Nephron progenitor cell (in vitro differentiated cells): ENCODE results near the gene TMEM223.

Experiments
- DNase-seq: peaks from one replicate; pipeline ENCODE4 v3.0.0; 2021
- H3K27ac Mint-ChIP-seq: 2 replicates; pipeline ENCODE4 v1.8.0; 2021; ENCODE audit warnings: mild to moderate bottlenecking, moderate library complexity, mixed read lengths
- H3K27me3 Mint-ChIP-seq: 2 replicates; pipeline ENCODE4 v1.8.0; 2021; ENCODE audit warnings: mild to moderate bottlenecking, low read depth, mixed read lengths; ENCODE audit not compliant: poor library complexity
- H3K36me3 Mint-ChIP-seq: 2 replicates; pipeline ENCODE4 v1.8.0; 2021; ENCODE audit warnings: low read depth, mixed read lengths
- H3K4me1 Mint-ChIP-seq: 2 replicates; pipeline ENCODE4 v1.8.0; 2021; ENCODE audit warnings: mixed read lengths
- H3K4me3 Mint-ChIP-seq: 2 replicates; pipeline ENCODE4 v1.8.0; 2021; ENCODE audit warnings: mild to moderate bottlenecking, moderate library complexity, mixed read lengths
- H3K9me3 Mint-ChIP-seq: 2 replicates; pipeline ENCODE4 v1.8.0; 2021; ENCODE audit warnings: mild to moderate bottlenecking, moderate library complexity, mixed read lengths
- CTCF ChIP-seq: fragments of 200-600 bp; sonication (generic); IDR thresholded peaks from 2 replicates; pipeline ENCODE4 v1.5.0; 2021; ENCODE audit warnings: antibody characterized with exemption

The TMEM223 gene

GRCh38 chr11:62811659-62812058 lies 19.9 kb upstream of the TMEM223 start:
- no peak overlapping the region for H3K27ac Mint-ChIP-seq
- DNase-seq, result no peak
- no peak overlapping the region for H3K4me3 Mint-ChIP-seq
- peaks cover 19% of the 10 kb centered on the region for H3K36me3 Mint-ChIP-seq
- no peaks in the 10 kb centered on the region for H3K9me3 Mint-ChIP-seq
- no peak for TF ChIP-seq CTCF
- H3K27me3 Mint-ChIP-seq, result no peaks in the 10 kb centered on the region
- H3K4me1 Mint-ChIP-seq, result peaks cover 3% of the 10 kb centered on the region

- Mint-ChIP-seq H3K4me3 (no peak overlapping the region), H3K27me3 (no peaks in the 10 kb centered on the region), H3K27ac (no peak overlapping the region), H3K9me3 (no peaks in the 10 kb centered on the region), H3K36me3 (peaks cover 10% of the 10 kb centered on the region), H3K4me1 (peaks cover 12% of the 10 kb centered on the region)
- DNase-seq, result no peak
- TF ChIP-seq CTCF, result no peak
Measured at GRCh38 chr11:62810748-62811147, 18.9 kb upstream of the TMEM223 start.

GRCh38 chr11:62806611-62807121 lies 14.9 kb upstream of the TMEM223 start:
- Mint-ChIP-seq H3K36me3 (peaks cover 24% of the 10 kb centered on the region), H3K27me3 (peaks cover 8% of the 10 kb centered on the region), H3K9me3 (no peaks in the 10 kb centered on the region), H3K4me1 (peaks cover 30% of the 10 kb centered on the region), H3K4me3 (peak overlapping the region; percentile 100), H3K27ac (no peak overlapping the region)
- TF ChIP-seq CTCF, result no peak
- no peak for DNase-seq

GRCh38 chr11:62805961-62806441 lies 14.2 kb upstream of the TMEM223 start:
- Mint-ChIP-seq H3K9me3 (no peaks in the 10 kb centered on the region), H3K4me3 (peak overlapping the region; percentile 100), H3K36me3 (peaks cover 30% of the 10 kb centered on the region), H3K4me1 (peaks cover 30% of the 10 kb centered on the region), H3K27ac (peak overlapping the region; percentile 100), H3K27me3 (peaks cover 8% of the 10 kb centered on the region)
- no peak for TF ChIP-seq CTCF
- DNase-seq, result no peak

GRCh38 chr11:62805076-62805892 lies 13.5 kb upstream of the TMEM223 start, which contains the start of gene NXF1:
Gene NXF1 (minus strand): TSS chr11:62805440. CDS start chr11:62805356, 84 bp downstream.
- peak; percentile 98 for DNase-seq
- Mint-ChIP-seq H3K9me3 (no peaks in the 10 kb centered on the region), H3K36me3 (peaks cover 34% of the 10 kb centered on the region), H3K4me3 (peak within 1 kb of the TSS; percentile 100), H3K4me1 (peaks cover 30% of the 10 kb centered on the region), H3K27me3 (peaks cover 8% of the 10 kb centered on the region), H3K27ac (peak within 1 kb of the TSS; percentile 100)
- TF ChIP-seq CTCF, result no peak
